Measurements from ENCODE around the gene CAPN8.

CAPN8 gene

DNA sequence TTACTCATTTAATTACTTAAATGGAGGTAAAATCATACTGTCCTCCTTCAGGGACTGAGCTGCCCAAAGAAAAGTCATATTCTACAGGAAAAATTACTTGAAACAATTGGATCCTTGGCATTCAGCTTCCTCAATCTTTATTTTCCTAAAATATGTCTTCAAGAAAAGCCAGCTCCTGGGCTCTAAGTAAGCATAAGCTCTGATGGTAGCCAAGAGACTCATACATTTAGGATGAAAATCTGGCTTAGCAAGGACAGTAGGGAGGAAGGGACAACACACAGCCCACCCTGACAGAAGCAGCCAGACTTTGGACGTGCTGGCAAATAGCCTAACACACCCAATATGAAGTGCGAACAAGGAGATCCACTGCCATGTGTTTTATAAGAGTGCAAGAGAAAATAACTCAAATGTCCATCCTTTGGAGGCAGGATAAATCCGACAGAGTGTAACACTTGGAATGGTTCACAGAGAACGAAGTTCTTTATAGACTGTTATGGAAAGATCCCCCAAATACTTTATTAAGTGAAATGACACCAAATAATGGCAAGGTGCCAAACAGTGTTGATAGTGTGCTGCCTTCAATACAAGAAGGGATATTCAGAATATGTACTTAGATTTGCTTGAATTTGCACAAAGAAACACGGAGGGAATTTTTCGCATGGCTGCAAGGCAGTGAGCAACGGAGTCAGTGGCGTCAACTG lies 14.1 kb downstream of the CAPN8 start:
- TF ChIP-seq, protein P1, sequence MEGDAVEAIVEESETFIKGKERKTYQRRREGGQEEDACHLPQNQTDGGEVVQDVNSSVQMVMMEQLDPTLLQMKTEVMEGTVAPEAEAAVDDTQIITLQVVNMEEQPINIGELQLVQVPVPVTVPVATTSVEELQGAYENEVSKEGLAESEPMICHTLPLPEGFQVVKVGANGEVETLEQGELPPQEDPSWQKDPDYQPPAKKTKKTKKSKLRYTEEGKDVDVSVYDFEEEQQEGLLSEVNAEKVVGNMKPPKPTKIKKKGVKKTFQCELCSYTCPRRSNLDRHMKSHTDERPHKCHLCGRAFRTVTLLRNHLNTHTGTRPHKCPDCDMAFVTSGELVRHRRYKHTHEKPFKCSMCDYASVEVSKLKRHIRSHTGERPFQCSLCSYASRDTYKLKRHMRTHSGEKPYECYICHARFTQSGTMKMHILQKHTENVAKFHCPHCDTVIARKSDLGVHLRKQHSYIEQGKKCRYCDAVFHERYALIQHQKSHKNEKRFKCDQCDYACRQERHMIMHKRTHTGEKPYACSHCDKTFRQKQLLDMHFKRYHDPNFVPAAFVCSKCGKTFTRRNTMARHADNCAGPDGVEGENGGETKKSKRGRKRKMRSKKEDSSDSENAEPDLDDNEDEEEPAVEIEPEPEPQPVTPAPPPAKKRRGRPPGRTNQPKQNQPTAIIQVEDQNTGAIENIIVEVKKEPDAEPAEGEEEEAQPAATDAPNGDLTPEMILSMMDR (conservative IDR thresholded peaks at IDR 0.05): no peak
- H3K27ac ChIP-seq: no peak overlapping the region

DNA sequence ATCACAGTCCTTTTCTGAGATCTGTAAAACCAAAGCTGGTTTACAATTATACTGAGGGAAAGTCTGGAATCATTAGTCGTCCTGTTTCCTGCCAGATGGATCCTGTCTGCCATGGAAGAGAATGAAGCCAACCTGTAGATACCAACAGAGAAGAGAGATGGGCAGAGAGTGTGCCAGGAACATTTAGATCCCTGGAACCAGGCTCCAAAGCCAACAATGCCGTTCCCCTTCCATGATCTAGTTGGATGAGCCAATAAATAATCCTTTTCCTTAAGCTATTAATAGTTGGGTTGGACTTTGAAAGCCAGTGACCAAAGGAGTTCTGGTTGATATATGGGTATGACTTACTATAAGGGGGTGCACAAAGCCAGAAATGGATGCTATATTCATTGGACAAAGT lies 15.0 kb downstream of the CAPN8 start:
- H3K27ac ChIP-seq: no peak overlapping the region
- TF ChIP-seq, protein P1 (conservative IDR thresholded peaks at IDR 0.05): no peak

DNA sequence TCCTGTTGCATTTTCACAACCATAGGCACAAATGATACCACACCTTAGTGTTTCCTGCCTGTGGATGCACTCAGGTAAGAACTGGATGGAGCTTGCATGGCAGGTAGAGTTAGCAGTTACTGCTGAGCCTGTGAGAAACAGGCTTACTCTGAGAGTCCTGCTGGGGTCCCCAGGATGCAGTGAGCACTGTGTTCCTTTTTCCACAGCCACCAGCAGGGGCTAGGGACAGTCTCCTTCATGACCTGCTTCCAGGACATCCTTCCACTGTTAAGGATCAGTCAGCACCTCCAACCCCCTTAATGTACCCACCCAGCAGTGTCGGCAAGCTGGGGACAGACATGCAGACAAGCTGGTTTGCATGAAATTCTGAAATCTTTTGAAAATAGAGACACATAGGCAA lies 16.3 kb downstream of the CAPN8 start:
- TF ChIP-seq, protein P1 (conservative IDR thresholded peaks at IDR 0.05): no peak
- H3K27ac ChIP-seq: no peak overlapping the region

DNA sequence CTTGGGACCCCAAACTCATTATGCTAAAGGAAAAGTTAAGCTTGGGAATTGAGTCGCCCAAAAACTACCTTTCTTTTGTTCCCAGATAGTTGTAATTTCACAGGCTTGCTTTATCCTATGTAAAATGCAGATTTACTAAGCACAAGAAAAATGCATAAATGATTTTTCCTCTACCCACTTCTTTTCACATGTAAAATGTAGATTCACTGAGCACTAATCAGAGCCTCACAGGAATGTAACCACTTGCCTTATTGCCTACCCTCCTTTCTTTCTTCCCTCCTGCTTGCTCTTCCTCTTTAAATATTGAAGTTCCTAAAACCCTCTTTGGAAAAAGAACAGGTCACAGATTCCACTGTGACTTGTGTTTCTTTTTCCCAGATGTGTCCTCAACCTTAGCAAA lies 18.3 kb downstream of the CAPN8 start:
- TF ChIP-seq, protein P1 (conservative IDR thresholded peaks at IDR 0.05): no peak
- H3K27ac ChIP-seq: no peak overlapping the region

DNA sequence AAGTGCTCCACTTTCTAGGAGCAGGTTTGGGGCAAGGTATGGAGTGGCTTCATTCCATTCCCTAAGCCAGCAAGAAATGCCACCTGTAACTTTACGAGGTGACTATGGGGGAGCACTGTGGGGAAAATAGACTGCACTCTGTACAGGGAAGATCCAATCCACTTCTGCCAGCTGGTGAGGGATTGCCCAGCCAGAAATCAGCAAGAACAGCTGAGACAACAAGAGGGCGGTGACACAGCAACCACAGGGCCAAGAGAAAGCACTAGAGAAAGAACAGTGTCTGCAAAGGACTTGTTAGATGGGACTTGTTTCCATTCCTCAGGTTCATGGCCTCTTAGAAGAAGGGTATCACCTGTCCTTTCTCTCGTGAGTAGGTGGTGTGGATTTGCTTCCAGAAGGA lies 19.6 kb downstream of the CAPN8 start:
- TF ChIP-seq, protein P1 (conservative IDR thresholded peaks at IDR 0.05): no peak
- no peak overlapping the region for H3K27ac ChIP-seq

DNA sequence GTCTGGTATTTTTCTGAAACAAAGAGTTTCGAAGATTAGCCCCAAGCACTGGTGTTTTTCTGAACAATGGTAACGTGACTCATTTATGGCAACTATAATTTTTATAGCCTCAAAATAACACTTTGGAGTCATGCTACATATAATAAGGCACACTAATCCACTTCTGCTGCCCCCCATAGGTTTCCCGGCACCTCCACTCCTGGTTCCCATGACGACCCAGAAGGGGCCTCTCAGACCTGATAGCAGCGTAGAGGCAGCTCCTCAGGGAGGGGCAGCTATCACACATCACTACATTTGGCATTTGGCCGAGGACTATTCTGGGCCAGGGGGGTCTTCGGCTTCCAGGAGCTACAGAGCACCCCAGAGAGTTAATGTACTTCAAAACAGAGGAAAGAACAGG lies 23.3 kb downstream of the CAPN8 start:
- H3K27ac ChIP-seq: no peak overlapping the region
- TF ChIP-seq, protein P1 (conservative IDR thresholded peaks at IDR 0.05): no peak

DNA sequence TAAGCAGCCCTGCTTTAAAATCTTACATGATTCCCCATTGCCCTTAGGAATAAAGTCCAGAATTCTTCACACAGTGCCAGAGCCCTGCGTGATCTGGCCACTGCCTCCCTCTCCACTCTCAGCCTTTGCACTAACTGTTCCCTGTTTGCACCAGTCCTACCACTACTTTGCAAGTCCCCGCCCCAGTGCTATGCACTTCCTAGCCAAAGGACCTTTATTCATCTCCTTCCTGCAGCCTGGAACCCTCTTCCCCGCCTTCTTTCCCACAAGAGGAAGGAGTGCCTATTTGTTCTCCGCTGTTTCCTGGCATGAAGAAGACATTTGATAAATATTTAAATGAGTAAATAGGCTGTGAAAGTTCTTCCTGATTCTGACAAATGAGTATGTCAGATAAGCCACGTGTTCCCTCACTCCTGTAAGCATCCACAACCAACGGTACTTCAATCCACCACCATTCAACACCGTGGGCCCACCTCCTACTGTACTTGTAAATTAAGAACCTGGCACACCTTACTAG lies 23.9 kb downstream of the CAPN8 start:
- TF ChIP-seq, protein P1 (conservative IDR thresholded peaks at IDR 0.05): no peak
- no peak overlapping the region for H3K27ac ChIP-seq

Measured in VCaP (cell line).